Measurements from ENCODE around the gene RPL34.
"Not testable (repeated sequence)": the region's sequence is repeated elsewhere in the genome, so short reads cannot be mapped to it uniquely, and the experiment has no call there.

DNA sequence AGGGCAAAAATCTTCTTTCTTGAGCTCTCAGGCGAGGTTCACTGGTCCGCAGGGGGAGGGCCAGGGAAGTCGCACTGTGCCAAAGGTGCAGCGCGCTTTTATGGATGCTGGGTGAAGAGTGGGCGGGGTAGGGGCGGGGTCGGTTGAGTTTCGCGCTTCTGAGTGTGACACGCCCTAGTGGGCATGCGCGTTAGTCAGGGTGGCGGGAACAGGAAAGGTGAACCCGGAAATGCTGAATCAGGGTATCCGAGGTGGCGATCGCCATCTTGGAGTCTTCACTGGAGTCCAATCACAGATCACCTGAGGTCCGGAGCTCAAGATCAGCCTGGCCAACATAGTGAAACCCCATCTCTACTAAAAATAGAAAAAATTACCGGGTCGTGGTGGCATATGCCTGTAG is 26.1 kb upstream of the RPL34 start:
- not testable (repeated sequence) for TF ChIP-seq SP1 (IDR thresholded peaks at IDR 0.05; ENCODE audit: low read depth, low read length)
- TF ChIP-seq, protein P1, sequence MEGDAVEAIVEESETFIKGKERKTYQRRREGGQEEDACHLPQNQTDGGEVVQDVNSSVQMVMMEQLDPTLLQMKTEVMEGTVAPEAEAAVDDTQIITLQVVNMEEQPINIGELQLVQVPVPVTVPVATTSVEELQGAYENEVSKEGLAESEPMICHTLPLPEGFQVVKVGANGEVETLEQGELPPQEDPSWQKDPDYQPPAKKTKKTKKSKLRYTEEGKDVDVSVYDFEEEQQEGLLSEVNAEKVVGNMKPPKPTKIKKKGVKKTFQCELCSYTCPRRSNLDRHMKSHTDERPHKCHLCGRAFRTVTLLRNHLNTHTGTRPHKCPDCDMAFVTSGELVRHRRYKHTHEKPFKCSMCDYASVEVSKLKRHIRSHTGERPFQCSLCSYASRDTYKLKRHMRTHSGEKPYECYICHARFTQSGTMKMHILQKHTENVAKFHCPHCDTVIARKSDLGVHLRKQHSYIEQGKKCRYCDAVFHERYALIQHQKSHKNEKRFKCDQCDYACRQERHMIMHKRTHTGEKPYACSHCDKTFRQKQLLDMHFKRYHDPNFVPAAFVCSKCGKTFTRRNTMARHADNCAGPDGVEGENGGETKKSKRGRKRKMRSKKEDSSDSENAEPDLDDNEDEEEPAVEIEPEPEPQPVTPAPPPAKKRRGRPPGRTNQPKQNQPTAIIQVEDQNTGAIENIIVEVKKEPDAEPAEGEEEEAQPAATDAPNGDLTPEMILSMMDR (IDR thresholded peaks at IDR 0.05; ENCODE audit: control extremely low read depth in 1 of 3, insufficient read depth in 1 of 3, low read depth in 1 of 3, low read length in 3 of 3): not testable (repeated sequence)

Measured in H1 (cell line).